ENCODE results near the gene ARHGAP18.

DNA sequence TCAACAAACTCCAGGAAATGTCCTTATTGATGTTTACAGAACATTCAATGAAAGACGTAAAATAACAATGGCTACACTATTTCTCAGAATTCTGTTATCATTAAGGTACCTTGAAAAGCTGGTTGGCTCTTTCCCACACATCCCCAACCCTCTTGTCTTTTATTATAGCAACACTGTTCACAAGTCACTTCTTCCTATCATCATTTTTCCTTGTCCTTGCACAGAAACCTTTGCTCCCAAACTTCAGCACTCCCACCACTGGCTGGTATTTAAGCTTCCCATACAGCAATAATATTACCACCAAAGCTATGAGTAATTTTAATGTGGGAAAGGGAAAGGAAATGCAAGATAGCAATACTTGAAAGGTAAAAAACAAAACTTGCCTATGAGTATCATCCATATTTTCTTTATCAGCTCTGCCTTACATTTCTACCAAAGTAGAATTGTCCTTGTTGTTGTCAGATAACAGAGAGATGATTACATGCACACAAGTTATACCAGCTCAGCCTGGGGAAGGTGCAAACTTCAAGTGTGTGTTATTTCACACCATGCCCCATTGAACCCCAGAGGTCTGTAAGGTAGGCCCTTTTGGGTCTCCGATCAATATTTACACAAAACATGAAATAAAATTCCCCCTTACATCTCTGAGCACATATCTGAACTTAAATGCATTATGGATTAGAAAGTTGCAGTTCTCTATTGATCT lies 32.2 kb downstream of the ARHGAP18 start:
- TF ChIP-seq EZH2 (IDR thresholded peaks at IDR 0.05; ENCODE audit: insufficient read depth, low read length) (no peak), CTCF (IDR thresholded peaks at IDR 0.05; ENCODE audit: insufficient read depth, low read depth, low read length) (no peak)
